ENCODE data around the gene TSPAN4.

DNA sequence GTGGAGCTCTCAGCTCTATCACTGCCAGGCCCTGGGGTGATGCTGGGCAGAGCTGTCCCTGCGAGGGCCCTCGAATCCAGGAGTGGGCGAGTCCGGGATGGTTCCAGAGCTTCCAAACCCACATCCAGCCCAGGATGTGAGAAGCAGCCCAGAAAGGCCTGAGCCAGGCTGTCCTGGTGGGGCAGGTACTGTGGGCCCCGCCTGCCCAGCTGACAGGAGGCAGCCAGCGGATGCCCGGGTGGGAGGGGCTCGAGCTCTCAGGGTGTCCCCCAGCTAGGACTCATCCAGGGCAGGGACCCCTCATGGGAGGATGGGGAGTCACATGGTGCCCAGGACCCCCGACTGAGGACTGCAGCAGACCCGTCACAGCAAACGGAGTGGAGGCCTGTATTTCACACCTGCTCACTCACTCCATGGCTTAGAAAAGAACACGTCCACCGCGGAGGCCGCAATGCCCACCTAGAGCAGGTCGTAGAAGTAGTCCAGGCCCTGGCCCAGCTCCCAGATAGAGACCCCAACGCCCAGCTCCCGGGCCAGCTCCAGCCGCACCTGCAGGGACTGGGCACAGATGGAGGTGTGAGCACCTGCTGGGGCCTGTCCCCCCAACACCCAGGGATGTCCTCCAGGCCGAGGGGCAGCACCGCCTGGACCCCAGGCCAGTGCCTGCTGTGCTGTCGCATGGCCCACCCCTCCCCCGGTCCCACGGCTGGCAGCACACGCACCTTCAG, 26.9 kb downstream of the TSPAN4 start:
- TF ChIP-seq, protein P1, sequence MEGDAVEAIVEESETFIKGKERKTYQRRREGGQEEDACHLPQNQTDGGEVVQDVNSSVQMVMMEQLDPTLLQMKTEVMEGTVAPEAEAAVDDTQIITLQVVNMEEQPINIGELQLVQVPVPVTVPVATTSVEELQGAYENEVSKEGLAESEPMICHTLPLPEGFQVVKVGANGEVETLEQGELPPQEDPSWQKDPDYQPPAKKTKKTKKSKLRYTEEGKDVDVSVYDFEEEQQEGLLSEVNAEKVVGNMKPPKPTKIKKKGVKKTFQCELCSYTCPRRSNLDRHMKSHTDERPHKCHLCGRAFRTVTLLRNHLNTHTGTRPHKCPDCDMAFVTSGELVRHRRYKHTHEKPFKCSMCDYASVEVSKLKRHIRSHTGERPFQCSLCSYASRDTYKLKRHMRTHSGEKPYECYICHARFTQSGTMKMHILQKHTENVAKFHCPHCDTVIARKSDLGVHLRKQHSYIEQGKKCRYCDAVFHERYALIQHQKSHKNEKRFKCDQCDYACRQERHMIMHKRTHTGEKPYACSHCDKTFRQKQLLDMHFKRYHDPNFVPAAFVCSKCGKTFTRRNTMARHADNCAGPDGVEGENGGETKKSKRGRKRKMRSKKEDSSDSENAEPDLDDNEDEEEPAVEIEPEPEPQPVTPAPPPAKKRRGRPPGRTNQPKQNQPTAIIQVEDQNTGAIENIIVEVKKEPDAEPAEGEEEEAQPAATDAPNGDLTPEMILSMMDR (IDR thresholded peaks at IDR 0.05), result no peak
- TF ChIP-seq EZH2 (IDR thresholded peaks at IDR 0.05; ENCODE audit: borderline replicate concordance, insufficient read depth, low read depth, low read length, poor library complexity, severe bottlenecking), result no peak
